Colon (tissue), 2 donors: ENCODE results near the gene COPE.

Source experiments
- FAIRE-seq: peaks from 2 replicates; lab custom pipeline; 2012; peaks lifted over from hg19 to GRCh38; lab: Jason Lieb, UNC
- donor health status: control.
- donor health status: control.

Gene COPE

DNA sequence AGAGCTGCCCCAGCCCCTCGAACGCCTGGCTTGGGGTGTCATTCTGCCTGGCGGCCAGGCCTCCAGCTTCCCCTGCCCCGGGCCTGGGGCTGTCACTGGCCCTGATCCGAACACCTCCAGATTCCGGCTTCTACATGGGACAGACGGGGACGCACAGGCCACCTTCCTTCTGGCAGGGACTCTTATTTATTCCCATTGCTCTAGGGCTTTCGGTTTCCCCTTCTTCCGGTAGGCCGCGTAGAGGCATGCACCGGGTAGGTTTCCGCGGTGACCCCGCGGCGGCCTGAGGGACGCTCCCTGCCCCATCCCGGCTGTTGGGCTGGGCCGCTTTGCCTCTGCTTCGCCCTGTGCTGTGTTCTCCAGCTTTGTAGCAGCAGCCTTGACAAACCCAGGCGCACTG lies 51.4 kb downstream of the COPE start:
- FAIRE-seq, result no peak

DNA sequence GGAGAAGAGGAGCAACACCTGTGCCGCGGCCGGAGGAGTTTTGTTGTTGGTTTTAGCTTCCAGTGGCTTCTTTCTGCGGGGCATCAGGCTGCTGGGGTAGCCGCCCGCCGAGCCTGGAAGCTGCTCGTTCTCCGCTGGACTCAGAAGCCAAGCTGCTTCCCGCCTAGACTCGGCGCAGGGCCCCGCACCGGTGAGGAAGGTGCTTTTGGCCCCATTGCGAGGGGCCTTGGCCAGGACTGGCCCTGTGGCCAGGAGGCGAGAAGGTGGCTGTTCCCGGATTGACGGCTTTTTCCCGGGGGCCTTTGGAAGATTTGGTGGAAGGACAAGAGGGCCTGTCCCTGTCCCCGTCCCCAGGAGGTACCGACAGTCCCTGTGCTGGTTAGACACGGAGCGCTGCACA lies 52.0 kb downstream of the COPE start:
- FAIRE-seq, result no peak

DNA sequence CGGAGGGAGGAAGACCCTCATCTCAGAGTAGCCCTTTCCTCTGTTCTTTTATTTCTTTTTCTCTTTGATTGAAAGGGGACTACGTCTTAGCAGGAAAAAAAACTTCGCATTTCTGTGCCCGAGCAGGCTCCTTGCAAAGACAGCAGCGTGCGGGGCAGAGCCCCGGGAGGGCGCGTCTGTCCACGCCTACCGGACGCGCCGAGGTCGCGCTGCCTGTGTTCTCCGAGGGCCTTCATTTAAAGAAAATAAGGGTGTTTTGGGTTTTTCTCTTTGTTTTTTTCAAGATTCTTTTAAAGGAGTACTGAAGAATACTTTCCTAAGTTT lies 52.4 kb downstream of the COPE start:
- no peak for FAIRE-seq

DNA sequence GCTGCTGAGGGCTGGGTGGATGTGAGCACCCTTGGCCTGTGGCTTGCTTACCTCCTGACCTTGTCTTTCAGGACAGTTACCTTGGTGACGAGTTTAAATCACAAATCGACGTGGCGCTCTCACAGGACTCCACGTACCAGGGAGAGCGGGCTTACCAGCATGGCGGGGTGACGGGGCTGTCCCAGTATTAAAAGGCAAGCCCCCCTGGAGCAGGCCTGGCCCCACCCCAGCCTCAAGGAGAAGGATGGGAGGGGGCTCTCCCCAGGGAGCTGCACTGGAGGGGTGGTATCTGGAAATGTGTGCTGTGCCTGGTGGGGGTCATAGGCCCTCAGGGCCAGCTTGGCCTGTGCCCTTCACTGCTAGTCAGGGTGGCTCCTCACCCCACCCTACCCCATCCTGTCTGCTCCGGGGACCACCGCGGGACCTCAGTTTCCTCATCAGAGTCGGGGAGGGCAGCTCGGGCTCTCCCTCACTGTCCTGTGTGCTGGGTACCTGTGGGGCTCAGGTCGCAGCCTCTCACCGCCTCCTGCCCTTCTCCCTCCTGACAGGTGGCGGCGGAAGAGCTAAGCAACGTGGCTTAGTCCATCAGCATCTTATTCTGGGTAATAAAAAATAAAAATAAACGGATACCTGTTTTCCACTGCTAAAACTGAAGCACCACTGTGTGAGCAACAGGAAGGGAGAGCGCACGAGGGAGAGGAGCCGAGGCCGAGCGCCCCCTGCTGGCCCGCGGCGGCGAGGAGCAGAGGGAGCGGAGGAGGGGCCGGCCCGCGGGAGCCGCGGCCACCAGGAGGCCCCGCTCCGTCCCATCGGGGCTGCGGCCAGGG lies 53.0 kb downstream of the COPE start:
- no peak for FAIRE-seq

DNA sequence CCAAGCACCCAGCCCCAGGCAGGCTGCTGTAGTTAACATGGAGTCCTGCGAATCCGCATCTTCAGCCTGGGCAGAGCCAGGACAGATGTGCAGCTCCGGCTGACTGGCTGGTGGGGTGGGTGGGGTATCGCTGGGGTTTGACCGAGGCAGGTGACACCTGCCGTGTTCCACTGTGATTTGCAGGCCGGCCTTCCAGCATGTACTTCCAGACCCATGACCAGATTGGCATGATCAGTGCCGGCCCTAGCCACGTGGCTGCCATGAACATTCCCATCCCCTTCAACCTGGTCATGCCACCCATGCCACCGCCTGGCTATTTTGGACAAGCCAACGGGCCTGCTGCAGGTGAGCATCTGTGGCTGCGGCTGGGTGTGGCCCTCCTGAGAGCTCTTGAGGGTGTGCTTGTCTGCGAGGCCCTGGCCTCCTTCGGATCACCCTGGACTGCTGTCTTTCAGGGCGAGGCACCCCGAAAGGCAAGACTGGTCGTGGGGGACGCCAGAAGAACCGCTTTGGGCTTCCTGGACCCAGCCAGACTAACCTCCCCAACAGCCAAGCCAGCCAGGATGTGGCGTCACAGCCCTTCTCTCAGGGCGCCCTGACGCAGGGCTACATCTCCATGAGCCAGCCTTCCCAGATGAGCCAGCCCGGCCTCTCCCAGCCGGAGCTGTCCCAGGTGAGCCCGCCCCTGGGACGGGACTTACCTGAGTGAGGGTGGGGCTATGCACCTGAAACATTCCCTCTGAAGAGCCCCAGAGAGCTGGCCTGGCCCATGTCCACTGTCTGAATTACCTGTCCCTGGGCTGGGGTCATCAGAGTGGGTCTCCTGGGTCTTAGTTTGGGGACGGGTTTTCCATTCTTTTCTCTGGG lies 53.8 kb downstream of the COPE start:
- no peak for FAIRE-seq

DNA sequence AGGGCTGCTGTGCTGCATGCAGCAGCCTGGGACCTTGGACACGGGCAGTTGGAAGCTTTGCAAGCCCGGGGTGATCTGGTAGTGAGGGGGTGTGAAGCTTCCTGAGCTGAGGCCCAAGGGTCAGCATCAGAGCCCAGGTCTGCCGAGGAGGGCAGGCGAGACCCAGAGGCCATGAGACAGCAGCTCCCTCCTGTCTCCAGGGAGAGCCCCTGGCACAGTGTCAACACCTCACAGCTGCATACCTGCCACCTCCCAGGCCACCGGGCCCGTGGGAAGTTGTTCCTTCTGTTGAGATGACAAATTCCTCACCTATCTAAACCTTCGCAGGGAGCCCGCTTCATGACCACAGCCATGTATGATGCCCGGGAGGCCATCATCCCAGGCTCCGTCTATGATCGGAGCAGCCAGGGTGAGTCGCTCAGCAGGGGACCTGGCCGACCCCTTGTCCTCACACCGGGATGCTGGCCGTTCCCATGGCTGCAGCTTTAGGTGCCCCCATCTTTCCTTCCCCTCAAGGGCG lies 55.3 kb downstream of the COPE start:
- FAIRE-seq, result no peak

DNA sequence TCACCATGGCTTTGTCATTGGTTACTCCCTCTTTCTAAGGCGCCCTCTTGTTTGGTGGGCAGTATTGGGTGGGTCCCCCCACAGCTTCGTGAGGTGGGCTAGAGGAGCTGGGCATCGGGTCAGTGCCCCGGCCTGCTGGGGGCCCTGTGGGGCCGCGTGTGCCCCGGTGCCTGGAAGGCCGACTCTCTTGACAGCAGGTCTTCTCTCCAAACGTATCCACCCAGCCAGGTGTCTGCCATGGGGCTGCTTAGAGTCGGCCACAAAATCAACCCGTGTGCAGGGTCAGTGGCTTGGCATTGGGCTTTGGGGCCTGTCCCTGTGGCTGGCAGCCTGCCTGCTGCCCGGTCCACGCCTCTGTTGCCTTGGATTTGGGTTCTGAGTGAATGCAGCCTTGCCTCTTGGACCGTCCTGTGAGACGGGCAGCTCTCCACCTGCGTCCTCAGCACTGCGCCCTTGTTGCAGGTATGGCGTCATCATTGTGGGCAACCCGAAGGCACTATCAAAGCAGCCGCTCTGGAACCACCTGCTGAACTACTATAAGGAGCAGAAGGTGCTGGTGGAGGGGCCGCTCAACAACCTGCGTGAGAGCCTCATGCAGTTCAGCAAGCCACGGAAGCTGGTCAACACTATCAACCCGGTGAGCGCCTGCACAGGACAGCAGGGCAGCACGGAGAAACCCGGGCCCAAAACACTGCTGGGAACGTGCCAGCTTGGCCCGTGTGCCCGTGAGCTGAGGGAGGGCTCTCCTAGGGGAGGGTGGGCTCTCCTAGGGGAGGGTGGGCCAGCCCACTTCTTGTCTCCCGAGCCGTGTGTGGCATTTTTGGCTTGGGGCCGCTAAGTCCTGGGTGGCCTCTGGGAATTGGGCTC lies 56.0 kb downstream of the COPE start:
- no peak for FAIRE-seq

DNA sequence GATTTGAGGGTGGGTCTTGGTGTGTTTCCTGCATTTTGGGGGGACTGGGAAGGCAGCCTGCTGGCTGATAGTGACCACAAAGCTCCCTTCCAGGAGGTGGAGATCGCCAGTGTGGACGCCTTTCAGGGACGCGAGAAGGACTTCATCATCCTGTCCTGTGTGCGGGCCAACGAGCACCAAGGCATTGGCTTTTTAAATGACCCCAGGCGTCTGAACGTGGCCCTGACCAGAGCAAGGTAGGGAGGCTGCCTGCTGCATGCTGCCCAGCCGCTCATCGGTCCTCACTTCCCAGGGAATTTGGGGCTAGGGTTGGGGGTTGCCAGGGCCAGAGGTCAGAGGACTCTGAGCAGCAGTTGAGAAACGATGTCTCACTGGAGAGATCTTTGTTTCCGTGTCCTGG lies 57.3 kb downstream of the COPE start:
- no peak for FAIRE-seq

DNA sequence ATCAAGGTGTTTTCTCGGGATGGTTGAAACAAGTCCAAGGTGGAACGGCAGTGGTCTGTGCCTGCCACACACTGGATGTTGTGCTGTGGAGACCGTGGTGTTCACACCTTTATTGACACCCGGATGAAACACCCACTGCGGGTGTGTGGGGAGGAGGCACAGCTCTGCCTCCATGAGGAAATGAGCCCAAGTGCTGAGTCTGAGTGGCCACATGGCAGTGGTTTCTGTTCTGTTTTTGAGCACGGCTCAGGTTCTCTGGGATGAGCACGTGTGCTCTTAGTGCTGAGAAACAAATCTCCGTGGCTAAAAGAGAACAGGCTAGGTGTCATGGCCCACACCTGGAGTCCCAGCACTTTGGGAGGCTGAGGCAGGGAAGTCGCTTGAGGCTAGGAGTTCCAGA lies 58.0 kb downstream of the COPE start:
- FAIRE-seq, result no peak

DNA sequence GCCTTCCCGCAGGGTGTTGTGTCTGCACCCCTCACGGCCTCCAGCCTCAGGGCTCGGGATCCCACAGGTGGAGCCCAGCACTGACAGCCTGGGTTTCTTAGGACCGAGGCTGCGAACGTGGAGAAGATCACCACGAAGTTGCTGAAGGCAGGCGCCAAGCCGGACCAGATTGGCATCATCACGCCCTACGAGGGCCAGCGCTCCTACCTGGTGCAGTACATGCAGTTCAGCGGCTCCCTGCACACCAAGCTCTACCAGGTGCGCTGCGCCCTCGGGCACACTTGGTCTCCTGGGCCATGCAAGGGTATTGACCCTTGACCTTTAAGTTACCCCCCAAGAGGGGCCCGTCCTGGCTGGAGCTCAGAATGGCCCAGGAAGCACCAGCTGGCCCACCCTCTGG lies 58.5 kb downstream of the COPE start:
- no peak for FAIRE-seq

DNA sequence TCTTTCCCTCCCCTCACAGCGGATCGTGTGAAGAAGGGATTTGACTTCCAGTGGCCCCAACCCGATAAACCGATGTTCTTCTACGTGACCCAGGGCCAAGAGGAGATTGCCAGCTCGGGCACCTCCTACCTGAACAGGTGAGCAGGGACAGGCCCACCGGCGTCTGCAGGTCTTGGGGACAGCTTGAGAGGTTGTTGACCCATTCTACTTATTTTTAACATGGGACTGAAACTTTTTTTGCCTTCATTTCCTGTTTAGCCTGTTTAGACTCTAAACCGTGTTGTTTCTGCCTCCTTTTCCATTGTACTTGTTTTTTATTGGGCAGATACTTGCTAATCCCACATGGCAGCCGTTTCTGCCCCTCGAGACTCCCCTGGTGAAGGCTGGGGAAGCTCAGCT lies 58.9 kb downstream of the COPE start:
- no peak for FAIRE-seq

DNA sequence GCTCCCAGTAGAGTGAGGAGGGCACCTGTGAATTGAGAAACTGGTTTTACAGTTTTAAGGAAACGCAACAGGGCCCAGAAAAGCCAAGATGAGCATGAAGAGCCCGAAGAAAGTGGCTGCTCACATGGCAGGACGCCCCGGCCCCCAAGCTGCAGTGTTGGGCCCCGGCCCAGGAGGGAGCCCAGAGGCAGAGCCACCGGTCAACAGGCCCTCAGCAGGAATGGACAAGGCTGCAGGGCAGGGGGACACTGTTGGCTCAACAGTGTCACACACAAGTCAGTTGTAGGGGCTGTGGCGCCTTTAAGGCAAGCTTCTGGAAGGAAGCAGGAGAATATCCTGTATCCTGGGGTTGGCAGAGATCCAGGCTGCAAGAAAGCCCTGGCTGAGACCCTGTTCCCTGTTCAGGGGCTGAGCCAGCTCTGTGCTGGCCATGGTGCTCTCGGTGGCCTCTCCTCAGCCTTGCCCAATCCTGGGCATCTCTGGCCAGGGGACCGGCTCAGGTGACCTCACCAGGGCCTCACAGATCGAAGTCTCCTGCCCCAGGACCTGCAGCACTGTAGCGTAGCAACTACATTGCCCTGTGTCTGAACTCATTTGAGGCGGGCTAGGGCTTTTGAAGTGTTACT lies 59.4 kb downstream of the COPE start:
- no peak for FAIRE-seq

DNA sequence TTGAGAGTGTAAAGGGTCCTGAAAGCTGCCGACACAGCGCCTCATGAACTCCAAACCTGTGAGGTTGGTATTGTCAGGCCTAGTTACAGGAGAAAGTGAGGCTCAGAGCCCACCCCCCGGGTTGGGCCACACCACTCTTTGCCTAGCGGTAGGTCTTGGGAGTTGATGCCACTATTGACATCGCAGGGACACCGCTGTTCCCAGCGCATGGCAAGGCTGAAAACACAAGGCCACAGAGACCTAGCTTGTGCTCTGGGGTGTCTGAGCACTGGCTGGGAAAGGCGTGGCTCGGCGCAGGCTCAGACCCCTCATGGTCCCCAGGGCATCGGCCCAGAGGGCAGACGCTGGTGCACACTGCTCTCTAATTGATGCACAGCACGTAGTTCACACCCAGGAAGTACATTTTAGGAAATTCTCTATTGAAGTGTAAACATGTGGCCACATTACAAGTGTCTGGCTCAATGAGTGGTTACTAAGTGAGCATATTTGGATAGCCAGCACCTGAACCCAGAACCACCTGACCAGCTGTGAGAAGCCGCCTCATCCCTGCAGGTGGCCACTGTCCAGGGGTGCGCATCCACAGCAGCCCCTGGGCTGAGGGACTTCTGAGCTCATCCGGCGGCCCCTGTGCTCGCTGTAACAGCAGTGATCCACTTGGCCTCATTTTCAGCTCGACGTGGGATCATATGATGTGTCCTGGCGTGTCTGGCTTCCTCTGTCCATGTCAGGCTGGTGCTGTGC lies 60.1 kb downstream of the COPE start:
- FAIRE-seq, result no peak

DNA sequence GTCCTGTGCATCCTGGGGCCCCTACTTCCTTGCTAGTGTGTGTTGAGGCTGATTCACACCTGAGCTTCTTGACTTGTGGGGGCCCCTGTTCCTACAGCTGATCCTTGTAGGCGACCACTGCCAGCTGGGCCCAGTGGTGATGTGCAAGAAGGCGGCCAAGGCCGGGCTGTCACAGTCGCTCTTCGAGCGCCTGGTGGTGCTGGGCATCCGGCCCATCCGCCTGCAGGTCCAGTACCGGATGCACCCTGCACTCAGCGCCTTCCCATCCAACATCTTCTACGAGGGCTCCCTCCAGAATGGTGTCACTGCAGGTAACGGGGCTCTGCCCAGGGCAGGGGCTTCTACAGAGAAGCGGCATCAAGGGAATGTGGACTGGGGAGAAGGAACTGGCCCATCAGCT lies 62.0 kb downstream of the COPE start:
- FAIRE-seq, result no peak

DNA sequence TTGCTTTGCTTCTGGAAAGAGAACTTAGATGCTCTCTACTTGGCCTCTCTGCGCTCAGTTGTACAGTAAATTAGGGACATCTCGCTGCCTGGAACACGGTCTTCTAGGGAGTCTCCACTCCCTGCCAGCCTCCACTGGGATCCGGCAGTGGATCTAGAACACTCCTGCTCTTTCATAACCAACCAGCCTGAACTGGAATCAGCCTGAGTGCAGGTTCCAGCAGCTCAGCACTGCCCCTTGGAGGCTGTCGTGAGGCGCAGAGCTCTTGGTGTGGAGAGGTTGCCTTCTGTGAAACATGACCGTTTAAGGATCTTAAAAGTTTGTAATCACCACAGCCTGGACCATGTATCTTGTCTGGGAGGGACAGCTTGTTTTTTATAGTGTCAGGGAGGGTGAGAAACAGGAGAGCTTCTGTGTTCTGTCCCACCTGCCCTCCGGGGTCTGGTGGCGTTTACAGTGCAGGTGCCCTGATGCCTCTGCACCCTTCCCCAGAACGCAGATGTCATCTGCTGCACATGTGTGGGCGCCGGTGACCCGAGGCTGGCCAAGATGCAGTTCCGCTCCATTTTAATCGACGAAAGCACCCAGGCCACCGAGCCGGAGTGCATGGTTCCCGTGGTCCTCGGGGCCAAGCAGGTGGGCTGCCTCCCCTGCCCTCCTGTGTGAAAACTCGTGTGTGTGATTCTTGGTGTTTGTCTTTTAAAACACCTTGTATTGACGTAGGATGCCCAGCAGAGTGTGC lies 62.6 kb downstream of the COPE start:
- FAIRE-seq, result no peak

DNA sequence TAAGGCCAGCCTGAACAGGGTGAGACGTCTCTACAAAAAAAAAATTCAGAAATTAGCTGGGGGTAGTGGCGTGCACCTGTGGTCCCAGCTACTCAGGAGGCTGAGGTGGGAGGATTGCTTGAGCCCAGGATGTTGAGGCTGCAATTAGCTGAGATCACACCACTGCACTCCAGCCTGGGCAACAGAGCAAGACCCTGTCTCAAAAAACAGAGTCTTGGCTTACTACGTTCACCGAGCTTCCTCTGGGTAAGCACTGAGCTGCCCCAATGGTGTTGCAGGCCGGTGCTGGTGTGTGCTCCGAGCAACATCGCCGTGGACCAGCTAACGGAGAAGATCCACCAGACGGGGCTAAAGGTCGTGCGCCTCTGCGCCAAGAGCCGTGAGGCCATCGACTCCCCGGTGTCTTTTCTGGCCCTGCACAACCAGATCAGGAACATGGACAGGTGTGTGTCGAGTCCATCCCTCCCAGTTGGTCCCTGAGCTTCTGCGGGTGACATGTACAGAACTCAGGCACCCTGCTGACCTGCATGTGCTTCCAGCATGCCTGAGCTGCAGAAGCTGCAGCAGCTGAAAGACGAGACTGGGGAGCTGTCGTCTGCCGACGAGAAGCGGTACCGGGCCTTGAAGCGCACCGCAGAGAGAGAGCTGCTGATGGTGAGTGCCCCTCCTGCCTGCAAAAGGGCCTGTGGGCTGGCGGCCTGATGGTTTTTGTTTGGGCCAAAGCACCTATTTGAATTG lies 63.4 kb downstream of the COPE start:
- FAIRE-seq, result no peak

DNA sequence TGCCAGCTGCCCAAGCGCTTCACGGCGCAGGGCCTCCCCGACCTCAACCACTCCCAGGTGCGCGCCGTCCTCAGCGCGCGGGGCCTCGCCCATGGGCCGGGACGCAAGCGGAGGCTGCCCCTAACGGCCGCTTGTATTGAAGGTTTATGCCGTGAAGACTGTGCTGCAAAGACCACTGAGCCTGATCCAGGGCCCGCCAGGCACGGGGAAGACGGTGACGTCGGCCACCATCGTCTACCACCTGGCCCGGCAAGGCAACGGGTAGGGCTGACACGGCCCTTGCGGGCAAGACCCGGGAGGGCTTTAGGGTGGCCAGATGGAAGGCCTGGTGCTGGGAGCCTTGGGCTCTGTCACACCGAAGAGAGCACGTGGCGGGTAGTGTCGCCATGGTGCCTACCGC lies 64.2 kb downstream of the COPE start:
- no peak for FAIRE-seq

DNA sequence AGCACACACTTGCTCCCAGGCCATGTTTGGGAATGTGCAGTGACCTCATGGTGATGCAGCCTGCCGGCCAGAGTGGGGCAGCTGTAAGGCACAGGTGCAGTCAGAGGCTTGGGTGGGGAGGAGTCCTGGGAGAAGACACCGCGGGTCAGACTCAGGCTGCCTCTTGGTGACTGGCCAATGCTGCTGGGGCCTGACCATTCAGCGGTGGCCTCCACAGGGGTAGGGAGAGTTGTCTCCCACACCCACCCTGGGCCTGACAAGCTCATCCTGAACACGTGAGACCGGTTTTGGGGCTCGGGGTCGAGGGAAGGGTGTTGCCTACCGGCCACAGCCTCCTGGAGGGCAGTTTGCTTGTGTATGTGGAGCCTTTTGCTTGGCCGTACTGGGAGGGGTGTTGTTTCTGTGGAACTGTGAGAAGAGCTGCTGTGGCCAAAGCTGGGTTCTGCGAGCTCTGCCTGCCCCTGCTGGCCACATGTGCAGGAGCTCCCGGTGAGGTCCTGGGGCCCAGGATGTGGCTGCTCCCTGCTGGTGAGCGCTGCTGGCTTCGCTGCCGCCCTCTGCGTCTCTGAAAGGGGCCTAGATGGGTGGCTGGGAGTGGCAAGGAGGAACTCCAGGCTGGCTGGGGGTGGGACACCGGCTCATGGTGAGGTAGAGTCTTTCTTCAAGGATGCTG lies 65.3 kb downstream of the COPE start:
- FAIRE-seq, result no peak

DNA sequence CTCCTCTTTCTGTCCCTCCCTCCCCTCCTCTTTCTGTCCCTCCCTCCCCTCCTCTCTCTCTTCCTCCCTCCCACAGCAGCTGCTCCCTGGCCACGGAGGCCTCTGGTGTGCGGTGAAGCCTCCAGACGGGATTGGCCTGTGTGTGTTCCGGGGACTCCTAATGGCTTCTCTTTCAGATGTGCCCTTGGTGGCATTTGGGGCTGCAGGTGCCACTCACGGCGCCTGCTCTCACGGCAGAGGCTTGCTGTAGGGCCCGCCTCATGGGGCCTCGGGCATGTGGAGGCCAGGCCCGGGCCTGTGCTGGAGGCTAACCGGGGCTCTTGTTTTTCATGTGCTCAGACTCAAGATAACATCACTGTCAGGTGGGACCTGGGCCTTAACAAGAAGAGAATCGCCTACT lies 66.5 kb downstream of the COPE start:
- no peak for FAIRE-seq
